Fibroblast of the aortic adventitia (primary cell): ENCODE data around the gene PUM2. TPM values are rescaled to one million over a fixed set of nuclear protein-coding genes. Genes with fewer than 3 reads are reported as not detected.

Experiments used
- DNase-seq: peaks from one replicate; pipeline ENCODE4 v3.0.0-alpha.2; 2010; ENCODE audit warnings: low read depth
- H3K4me3 ChIP-seq: 2 replicates; pipeline ENCODE4 v1.5.1; 2011; ENCODE audit warnings: low read depth, mild to moderate bottlenecking, control low read depth, low read length, moderate library complexity
- total RNA-seq: library from RNA; depleted of rRNA; stranded (reverse); fragments of >200 nt; gene quantifications from 2 replicates; pipeline ENCODE4 v1.2.3, GENCODE V29; 2012; ENCODE audit warnings: low replicate concordance
- TF ChIP-seq, protein P1 (sequence below): IDR thresholded peaks from 2 replicates; pipeline ENCODE4 v1.5.1; 2011; ENCODE audit warnings: mild to moderate bottlenecking, low read length, control low read depth, inconsistent platforms; ENCODE audit not compliant: insufficient read depth

The PUM2 gene
- total RNA-seq, 1 donor, result 50.0 TPM

DNA sequence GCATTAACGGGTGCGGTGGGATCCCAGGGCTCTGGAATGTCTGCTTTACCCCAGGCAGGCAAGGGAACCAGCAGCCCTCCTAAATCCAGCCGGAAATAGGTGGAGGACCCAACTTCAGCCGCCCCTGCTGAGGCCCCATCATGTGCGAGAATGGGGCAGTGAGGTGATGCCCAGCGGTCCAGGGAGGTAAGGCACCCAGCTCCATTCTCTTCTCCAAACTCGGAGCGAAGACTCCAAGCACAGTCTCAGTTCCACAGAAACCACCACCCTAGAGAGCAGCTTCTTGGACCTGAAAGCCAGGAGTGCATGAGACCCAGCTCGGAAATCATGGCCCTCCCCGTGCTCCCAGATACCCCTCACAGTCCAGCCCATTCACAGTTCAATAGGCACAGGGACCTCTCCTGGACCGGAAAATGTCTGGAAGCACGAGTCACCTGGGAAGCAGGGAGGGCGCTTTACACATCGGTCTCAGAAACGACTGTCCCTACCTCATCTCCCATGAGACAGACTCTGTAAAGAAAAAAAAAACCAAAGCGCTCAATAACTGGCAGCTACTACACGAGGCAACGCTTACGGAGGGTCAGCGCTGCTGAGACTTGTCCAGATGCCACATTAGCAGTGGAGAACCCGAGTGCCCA, 127.8 kb downstream of the PUM2 start:
- DNase-seq, result no peak
- peak overlapping the region; percentile 66 for H3K4me3 ChIP-seq
- TF ChIP-seq, protein P1, sequence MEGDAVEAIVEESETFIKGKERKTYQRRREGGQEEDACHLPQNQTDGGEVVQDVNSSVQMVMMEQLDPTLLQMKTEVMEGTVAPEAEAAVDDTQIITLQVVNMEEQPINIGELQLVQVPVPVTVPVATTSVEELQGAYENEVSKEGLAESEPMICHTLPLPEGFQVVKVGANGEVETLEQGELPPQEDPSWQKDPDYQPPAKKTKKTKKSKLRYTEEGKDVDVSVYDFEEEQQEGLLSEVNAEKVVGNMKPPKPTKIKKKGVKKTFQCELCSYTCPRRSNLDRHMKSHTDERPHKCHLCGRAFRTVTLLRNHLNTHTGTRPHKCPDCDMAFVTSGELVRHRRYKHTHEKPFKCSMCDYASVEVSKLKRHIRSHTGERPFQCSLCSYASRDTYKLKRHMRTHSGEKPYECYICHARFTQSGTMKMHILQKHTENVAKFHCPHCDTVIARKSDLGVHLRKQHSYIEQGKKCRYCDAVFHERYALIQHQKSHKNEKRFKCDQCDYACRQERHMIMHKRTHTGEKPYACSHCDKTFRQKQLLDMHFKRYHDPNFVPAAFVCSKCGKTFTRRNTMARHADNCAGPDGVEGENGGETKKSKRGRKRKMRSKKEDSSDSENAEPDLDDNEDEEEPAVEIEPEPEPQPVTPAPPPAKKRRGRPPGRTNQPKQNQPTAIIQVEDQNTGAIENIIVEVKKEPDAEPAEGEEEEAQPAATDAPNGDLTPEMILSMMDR, result no peak

DNA sequence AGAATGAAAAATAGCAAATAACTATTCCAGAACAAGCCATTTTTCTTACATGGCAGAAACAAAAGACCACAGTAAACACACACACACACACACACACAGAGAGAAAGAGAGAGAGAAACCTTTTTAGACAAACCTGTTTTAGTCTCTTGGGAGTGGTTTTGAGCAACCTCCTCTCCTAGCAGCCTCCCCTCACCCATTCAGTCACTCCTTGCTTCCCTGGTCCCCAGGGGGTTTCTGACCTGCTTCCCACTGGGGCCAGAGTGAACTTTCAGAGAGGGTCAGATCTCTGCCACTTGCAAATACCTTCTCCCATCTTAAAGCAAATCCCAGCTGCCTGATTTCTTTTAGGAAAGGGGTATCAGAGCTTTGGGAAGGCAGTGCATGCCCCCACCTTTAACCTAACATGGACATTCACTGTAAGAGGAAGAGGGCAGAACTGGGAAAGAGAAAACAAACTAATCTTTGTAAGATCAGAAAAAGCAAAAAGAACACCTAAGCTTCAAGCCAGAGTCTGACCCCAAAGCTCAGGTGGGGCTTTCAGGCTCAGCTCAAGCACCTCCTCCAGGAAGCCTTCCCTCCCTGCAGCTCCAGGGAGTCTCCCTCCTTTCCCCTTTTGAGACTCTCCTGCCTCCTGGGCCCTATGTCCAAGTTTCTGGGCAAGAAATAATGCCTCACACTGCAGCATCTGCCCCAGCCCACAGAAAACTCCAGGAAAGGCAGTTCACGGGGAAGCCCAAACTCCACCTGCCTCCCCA, 128.5 kb downstream of the PUM2 start:
- DNase-seq, result no peak
- H3K4me3 ChIP-seq, result no peak overlapping the region
- TF ChIP-seq, protein P1, result no peak

DNA sequence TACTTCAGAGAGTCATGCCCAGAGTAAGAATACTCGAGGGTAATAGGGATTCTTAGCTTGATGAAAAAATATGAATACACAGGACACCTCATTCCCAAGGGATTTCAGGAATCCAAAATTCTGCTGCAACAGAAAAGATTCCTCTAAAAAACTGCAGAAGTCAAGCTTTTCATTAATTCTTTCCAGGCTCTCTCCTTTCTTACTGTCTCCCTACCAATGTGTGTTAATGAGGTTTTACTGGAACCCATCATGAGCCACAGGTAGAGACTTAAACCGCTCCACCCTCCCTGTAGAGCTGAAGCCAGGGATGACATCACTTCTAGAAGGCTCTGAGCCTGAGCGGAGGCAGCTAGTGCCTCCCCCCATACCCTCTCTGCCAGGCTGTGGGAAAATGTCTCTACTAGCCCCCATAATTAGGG, 129.1 kb downstream of the PUM2 start:
- TF ChIP-seq, protein P1, result no peak
- no peak overlapping the region for H3K4me3 ChIP-seq
- peak; percentile 79 for DNase-seq

DNA sequence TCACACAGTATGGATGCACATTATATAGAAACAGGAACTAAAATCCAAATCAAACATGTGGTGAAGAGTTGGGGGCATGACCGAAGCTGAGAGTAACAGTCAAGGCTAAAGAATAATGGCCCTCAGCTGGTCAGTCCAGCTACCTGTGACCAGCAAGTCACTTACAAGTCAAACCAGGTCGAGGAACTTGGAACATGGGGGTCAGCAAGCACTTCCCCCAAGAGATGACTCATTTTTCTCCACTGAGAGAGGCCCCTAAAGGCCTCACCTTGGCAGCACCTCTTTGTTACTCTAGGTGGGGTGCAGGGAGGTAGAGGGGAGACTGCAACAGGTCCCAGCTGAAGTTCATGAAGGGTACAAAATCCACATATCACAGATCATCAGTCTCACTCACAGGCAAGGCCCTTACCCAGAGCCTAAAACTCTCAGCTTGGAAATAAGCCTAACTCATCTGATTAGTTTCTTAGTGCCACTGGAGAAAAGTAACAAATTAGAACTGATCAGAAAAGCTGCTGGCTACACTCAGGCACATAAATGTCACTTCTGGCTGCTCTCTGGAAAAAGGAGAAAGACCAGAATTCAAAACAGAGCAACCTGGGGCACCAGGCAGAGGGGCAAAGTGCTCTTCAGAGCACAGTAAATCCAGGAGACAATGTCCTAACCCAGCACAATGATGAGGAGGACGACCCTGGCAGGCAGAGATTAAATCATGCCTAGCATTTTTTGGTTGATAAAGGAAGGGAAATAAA, 129.7 kb downstream of the PUM2 start:
- no peak overlapping the region for H3K4me3 ChIP-seq
- no peak for DNase-seq
- TF ChIP-seq, protein P1, result no peak

DNA sequence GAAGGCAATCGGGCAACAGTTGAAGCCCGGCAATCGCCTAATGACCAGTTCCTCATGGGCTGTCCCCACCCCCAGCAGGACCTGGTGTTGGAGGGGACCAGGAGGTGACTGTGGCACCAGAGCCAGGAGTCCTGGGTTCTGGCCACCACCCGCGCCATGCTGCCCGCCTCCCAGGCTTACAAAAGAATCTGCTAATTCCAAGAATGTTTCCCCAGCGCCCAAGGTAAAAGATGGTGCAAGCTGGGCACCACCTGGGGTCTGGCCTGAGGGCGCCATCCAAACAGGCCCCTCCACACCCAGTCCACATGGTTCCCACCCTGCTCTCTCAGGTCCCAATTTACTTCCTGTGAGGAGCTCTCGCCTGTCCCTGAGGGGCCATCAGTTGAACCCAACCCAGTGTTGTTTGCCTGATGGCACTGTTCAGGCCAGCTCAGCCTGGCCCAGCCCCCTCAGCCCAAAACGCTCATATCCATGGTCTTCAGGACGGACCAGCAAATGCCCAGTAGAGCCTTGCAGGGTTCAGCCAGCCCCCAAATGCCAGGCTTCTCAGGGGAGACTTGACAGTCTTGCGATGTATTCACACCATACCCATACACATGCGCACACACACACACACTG, 130.8 kb downstream of the PUM2 start:
- no peak for DNase-seq
- no peak overlapping the region for H3K4me3 ChIP-seq
- TF ChIP-seq, protein P1, result no peak
